ENCODE results near the gene MTMR3.
"Not testable (repeated sequence)": the region's sequence is repeated elsewhere in the genome, so short reads cannot be mapped to it uniquely, and the experiment has no call there.

MTMR3 gene

DNA sequence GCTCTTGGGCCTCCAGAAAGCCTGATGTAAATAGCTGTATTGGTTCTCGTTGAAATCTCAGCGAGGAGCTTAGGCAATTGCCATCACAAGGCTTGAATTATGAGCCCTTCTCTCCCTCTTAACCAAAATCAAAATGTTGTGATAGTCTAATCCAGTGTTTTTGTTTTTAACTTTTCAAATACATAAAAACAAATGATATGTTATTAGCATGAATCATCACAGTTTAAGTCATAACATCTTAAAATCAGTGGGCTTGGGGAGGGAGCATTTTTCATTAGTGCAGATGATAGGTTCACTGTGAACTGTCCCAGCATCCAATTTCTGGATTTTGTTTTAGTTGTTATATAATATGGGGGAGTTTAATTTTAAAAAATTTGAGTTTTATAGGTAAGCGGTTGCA, 148.4 kb downstream of the MTMR3 start:
- DNase-seq: no peak

DNA sequence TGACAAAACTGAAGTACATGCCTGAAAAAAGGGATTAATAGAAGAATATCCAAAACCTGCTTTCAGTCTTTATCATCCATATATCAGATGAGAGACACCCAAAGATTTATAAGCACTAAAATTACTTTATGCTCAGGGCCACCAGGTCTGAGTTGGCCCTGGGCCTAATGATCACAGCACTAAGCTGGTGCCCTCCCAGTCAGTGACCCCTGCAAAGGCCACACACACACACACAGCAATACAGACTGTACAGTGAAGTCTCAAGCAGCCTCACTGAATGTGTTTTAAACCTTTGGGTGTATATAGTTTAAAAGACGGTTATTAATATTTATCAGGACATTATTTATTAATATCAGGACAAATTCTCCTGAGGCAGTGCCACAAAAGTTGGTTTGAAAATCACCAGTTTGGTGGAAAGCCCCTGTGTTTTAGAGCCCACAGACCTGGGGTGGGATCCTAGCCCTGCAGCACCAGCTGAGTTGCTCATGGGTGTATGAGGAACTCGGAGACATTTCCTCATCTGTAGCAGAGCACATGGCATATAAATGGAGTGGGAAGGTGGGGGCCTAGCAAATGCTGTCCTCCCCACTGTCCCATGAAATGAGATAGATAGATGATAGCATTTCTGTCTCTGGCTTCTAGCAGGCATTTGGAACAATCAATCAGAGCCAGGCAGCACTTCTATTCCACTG, 148.9 kb downstream of the MTMR3 start:
- no peak for DNase-seq

DNA sequence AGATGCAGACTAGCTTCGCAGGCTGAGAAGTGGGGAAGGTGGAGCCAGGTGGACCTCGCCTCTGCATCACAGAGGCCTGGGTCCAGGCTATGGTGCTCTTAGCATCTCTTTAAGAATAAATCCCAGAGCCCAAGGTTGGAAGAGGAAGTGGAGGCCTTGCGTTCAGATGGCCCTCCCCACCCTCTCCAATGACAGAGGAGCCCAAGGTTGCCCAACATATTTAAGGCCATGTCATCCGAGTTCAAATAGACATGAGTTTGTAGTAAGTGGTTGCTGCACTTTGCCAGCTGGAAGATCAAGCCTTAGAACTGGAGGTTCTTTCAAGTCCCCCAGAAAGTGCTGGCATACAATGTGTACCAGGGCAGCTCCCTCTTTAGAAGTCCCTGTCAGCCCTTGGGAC, 150.2 kb downstream of the MTMR3 start:
- no peak for DNase-seq

GRCh38 chr22:30033901-30034300, 150.9 kb downstream of the MTMR3 start:
- DNase-seq: no peak

- DNase-seq: no peak
Measured at GRCh38 chr22:30036656-30037055, 153.7 kb downstream of the MTMR3 start.

DNA sequence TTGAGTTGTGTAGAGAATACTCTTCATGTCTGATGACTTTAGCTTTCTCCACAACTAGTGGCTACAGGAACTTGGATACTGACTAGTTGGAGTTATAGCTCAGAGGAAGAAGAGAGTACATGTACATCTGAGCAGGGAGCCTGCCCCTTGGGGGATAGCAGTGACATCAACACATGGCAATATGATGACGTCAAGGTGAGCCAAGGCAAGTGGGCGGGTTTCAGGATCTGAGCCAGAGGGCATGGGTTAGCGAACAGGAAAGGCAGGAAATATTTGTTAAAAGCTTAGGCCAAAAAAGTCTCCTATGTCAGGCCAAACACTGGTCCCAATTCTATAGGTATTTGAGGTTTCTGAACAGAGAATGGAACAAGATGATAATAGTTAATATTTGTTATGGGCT, 155.2 kb downstream of the MTMR3 start:
- no peak for DNase-seq

GRCh38 chr22:30040499-30041260, 157.7 kb downstream of the MTMR3 start:
- no peak for DNase-seq

GRCh38 chr22:30041475-30041874, 158.5 kb downstream of the MTMR3 start:
- DNase-seq: no peak

DNA sequence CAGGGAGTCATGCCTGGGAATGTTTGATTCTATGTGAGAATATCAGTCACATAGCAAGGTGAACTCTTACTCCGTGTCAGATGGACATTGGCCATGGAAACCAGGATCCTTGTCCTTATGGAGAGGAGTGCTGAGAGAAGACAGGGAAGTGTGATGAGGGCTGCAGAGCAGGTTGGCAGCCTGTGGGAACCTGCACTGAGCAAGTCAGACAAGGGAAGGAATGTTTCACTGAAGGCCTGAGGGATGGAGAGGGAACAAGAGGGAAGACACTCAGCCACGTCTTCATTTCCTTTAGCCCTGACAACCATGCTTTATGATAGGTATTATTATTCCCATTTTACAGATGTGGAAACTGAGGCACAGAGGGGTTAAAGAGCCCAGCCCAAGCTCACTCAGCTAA, 158.9 kb downstream of the MTMR3 start:
- DNase-seq: no peak

- no peak for DNase-seq
Measured at GRCh38 chr22:30043161-30043560, 160.2 kb downstream of the MTMR3 start.

GRCh38 chr22:30044369-30044768, 161.4 kb downstream of the MTMR3 start:
- no peak for DNase-seq

DNA sequence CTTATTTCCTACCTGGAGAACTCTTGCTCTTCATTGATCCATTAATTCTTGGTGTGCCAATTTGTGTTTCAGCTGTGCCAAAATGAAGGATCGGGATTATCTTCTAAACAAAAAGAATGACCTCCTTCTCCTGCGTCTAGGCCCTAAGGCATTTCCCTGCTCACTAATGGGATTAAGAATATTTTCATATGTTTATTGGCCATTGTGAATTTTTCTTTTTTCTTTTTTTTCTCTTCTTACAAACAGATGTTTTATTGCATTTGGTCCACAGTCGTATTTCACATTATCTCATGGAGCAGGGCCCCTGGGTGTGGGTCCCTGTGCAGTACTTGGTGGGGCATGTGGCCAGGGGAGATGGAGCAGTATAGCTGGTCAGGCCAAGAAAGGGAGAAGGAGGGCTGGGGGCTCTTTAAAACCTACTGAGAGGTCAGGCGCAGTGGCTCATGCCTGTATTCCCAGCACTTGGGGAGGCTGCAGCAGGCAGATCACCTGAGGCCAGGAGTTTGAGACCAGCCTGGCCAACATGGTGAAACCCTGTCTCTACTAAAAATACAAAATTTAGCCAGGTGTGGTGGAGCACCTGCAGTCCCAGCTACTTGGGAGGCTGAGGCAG, 162.0 kb downstream of the MTMR3 start:
- no peak for DNase-seq

DNA sequence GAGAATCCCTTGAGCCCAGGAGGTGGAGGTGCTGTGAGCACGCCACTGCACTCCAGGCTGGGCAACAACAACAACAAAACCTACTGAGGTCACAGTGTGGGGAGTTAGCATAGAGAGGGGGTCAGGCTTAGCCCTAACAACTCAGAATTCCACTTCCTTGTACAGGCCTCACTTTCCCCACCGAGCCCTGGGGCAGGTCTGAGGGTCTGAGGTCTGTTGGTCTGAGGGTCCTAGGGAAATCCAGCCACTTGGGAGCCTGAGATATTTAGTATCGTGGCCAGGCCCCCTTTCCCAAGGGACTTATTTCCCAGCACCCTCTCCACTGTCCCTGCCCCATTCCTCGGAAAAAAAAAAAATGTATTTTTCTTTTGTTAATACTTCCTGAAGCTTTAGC, 162.5 kb downstream of the MTMR3 start:
- DNase-seq: no peak

DNA sequence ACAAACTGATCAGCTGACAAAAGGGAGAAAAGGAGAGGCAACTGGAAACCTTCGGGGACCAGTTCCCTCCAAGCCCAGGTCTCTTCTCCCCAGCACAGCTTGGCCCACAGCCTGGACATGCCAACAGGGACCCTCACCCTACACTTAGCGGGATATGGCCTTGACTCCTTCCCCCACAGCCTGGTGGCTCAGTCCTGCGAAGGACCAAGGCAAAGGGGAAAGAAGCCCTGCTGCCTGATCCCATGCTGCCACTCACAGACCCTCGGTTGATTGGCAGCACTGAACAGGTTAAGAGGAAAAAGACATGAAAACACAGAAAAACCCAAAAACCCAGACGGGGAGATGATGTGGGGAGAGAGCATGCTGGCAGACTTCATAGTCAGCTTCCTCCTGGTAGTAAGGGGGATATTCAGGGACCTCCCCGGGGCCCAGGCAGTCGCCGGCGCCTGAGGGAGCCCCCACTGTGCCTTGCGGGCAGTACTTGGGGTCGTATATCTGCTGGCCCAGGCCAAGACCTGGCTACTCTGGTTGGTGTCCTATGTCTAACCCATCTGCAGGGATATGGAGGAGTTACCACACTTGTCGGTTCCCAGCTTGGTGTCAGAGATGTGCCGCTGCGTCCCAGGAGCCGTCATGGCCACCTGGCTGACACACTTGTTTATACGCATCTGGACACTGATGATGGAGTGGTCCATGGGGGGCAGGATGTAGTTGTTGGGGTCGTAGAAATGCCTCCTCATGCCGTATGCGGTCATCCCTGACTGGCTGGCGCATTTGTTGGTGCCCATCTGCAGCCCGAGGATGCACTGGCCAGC, 163.1 kb downstream of the MTMR3 start:
- DNase-seq: no peak

DNA sequence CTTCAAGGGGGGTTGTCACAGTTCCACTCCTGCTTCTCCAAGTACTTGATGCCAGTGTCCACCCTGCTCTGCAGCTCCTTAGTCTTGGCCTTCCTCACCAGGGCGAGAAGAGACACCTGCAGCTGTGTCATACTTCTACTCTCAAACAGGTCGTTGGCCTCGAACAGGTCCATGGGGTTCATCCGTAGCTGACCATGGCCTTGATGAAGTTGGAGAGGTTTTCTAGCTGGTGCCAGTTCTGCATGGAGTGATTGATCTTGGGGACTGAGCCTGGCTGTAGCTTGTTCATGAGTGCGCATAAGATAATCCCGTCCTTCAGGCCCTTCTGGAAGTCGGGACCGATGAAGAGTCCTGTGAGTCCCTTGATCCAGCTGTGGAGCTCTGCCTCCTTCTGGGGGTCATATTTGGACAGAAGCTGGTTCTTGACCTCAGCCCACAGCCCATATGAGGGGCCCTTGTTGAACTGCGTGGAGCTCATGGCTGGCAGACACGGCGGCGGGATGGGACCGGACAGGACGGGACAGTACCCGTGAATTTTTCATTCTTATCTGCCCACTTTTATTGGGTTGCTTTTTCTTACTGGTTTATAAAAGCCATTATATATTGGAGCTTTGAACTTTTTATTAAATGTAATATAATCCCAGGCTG, 163.9 kb downstream of the MTMR3 start:
- no peak for DNase-seq

GRCh38 chr22:30047364-30047738, 164.4 kb downstream of the MTMR3 start:
- DNase-seq: peak in 1 of 2 donors; percentile 77

- DNase-seq: no peak
Measured at GRCh38 chr22:30048681-30049080, 165.7 kb downstream of the MTMR3 start.

DNA sequence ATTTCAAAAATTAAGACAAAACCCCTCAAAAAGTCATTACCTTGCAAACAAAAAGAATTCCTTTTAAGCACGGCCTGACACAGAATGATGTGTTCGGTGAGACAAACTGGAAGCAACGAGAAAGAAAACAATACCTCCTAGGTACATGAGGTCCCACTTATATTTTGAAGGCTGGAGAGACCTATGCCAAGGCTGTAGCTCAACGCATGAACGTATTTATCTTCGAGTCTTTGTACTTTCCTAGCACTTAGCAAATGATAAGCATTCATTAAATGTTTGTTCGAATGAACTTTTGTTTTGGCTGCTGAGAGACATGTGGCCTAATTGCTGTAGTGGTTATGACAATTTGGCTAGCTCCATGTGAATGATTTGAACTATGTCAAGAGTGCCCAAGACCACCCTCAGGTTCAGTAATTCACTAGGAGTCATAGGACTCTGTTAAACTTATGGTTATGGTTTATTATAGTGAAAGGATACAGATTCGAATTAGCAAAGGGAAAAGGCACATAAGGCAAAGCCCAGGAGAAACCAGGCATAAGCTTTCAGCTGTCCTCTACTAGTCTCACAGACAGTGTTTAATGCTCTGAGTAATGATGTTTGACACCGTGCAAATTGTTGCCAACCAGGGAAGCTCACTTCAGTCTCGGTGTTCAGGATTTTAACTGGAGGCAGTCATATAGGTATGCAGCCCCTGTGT, 171.2 kb downstream of the MTMR3 start:
- DNase-seq: no peak

DNA sequence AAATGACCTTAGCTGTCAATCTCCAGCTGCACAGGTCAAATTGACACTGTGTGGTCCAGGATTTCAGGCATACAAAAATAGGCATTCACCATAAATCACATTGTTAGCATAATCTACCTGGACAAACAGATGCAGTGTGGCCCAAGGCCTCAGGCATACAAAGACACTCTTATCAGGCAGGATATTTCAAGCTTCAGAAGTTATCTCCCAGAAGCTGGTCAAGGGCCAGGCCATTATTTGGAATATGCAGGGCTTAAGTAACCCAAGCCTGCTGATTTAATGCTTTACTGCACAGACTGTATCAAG, 171.7 kb downstream of the MTMR3 start:
- DNase-seq: no peak

GRCh38 chr22:30056015-30056414, 173.0 kb downstream of the MTMR3 start:
- no peak for DNase-seq

DNA sequence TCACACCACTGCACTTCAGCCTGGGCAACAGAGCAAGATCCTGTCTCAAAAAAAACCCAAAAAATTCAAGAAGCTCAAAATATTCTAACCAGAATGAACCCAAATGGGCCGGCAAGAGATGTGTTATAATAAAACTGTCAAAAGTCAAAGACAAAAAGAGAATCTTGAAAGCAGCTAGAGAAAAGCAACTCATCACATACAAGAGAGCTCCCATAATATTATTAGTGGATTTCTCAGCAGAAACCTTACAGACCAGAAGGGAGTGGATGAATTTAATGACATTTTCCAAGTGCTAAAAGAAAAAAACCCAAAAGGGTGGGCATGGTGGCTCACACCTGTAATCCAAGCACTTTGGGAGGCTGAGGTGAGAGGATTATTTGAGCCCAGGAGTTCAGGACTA, 174.4 kb downstream of the MTMR3 start:
- DNase-seq: no peak

DNA sequence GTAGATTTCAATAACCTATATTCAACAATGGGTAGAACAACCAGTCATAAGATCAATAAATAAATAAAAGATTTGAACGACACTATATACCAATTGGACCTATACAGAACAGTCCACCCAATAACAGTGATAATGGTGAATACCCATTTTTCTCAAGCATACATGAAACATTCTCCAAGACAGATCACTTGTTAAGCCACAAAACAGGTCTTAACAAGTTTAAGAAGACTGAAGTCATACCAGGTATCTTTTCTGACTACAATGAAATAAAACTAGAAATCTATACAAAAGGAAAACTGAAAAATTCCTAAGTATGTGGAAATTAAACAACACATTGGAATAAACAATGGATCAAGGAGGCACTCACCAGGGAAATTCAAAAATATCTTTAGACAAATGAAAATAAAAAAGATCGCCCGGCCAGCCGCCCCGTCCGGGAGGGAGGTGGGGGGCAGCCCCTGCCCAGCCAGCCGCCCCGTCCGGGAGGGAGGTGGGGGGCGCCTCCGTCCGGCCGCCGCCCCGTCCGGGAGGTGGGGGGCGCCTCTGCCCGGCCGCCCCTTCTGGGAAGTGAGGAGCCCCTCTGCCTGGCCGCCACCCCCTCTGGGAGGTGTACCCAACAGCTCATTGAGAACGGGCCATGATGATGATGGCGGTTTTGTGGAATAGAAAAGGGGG, 176.5 kb downstream of the MTMR3 start:
- DNase-seq: not testable (repeated sequence)
